HG02588 (cell line): ENCODE measurements around the gene TMEM51.

Source experiments
- ATAC-seq: cut with Tn5 transposase; IDR thresholded peaks from one replicate; pipeline ENCODE4 v1.9.1; 2021; ENCODE audit warnings: mild to moderate bottlenecking, moderate library complexity; ENCODE audit not compliant: unreplicated experiment

TMEM51 gene, protein sequence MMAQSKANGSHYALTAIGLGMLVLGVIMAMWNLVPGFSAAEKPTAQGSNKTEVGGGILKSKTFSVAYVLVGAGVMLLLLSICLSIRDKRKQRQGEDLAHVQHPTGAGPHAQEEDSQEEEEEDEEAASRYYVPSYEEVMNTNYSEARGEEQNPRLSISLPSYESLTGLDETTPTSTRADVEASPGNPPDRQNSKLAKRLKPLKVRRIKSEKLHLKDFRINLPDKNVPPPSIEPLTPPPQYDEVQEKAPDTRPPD

DNA sequence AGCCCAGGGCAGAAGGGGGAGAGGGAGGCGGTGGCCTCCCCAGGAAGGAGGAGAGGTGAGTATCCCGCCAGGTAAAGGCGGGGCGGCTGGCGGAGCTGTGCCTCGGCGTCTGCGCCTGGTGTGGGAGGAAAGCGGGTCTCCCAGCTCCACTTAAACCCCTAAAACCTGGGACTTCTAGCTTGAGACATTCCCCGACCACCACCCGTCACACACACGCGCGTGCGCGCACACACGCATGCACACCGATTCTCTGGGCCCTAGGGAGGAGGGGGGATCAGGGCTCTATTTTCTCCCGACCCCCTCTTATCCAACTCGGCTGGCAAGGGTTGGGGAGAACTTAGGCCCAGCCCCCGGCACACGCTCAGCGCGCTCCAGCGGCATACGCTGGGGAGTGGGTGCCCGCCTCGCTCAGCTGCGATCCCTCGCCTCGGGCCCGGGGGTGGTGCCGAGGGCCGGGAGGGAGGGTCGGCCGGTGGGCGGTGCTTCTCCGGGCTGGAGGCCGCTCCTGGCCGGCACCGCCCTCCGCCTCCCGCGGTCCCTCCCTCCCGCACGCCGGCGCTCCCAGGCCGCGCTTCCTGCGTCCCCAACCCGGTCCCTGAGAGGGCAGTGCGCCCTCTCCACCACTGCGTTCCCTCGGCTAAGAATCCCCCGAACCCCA is at the start of gene TMEM51:
Gene TMEM51, plus strand, starts transcription at position 564 of the 658 bp plus-strand sequence. CDS start 61,341 bp downstream, outside the sequence.
- ATAC-seq = no peak

DNA sequence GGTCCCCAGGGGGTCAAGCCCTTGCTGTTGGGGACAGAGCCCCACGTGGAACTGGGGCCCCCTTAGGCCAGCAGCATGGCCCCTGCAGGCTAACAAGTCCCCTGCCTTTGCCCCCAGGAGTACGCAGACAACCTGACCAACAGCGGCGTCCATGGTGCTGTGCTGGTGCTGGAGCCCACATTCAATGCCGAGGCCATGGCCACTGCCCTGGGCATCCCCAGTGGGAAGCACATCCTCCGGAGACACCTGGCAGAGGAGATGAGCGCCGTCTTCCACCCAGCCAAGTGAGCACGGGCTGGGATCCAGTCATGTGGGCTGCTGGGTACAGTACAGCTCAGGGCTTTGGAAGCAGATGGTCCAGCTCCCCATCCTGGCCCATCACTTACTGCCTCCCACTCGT is 49.6 kb upstream of the TMEM51 start:
- no peak for ATAC-seq

DNA sequence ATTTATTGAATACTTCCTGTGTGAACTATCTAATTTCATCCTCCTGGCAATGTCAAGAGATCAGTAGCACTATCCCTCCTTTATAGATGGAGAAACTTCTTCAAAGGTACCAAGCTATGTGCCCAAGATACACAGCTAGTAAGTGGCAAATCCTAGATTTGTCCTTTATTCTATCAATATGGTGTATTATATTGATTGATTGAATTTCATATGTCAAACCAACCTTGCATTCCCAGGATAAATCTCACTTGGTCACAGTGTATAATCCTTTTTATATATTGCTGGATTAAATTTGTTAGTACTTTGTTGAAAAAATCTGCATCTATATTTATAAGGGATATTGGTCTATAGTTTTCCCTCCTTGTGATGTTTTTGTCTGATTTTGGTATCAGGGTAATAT is 48.8 kb upstream of the TMEM51 start:
- no peak for ATAC-seq

DNA sequence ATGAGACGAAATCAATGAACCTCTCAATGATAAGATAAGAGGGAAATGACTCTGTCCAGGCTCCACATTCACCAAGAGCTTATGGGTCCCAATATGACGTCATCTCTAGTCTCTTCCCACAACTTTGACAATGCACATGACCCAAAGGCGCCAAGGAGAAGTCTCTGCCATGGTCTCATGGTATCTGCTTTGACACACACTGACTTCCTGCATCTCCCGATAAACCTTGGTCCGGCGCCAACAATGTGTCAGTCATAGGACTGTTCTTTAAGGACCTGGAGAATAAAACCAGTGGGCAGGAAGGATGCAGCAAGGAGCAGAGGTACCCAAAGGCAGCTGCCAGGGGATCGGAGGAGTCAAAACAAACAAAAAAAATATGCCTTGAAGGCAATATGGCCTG is 46.9 kb upstream of the TMEM51 start:
- ATAC-seq = no peak

DNA sequence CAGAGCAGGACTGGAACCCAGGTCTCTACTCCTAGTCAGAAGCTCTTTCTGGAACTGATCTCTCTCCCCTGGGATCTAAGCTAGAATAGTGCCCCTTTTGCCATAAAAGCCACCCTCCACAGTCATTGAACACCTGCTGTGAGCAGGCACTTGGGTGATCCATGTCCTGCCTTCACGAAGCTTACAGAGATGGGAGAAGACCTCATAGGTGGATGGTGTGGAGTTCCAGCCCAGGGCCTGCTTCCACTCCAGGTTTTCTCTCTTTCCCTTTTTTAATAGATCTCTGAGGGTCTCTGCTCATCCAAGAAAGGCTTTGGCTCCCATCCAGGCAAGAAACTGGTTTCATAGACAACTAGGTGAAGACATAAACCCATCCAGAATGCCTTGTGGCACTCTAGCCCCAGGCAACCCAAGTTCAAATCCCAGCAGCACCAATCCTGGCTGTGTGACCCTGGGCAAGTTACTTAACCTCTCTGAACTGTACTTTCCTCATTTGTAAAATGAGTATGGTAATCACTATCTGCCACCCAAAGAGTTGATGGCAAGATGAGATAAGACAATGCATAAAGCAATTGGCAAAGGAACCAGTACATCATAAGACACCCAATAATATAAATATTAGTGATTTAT is 46.4 kb upstream of the TMEM51 start:
- ATAC-seq = no peak

DNA sequence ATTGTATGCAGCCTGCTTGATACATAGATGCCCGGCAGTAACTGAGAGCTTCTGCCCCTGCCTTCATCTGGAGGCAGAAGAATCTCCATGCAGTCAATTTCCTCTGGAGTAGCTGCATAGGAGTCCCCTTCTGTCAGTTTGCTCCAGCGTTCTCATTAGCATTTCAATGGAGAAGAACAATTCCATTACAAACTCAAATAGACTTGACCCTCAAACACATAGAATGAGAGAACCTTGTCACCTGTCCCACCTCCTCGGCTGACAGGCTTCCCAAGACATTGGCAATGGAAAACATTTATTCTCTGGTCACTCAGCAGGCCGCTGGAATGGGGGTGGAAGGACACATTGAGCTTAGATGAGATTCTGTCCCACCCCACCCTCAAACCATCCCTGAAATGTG is 45.6 kb upstream of the TMEM51 start:
- ATAC-seq = no peak

DNA sequence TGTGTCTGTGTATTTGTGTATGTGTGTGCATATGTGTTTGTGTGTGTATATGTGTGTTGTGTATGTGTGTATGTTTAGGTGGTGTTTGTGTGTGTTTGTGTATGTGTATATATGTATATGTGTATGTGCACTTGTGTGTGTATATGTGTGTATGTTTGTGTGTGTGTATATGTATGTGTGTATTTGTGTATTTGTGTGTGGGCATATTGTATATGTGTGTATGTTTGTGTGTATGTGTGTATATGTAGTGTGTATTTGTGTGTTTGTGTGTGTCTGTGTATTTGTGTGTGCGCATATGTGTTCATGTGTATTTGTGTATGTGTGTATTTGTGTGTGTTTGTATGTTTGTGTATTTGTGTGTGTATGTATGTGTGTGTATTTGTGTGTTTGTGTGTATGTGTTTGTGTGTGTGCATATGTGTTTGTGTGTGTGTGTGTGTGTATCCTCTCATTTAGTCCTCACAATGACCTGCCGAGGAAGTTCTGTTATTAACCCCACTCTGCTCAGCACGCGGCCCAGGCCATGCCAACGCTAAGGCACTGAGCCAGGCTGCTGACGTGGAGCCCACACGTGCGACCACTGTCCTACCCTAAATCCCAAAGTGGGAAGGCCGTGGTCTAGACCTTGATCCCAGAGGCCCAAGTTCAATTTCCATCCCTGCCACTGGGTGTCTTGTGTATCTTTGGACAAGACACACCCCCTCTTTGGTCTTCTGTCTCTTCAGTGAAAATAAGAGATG is 43.2 kb upstream of the TMEM51 start:
- ATAC-seq = no peak

DNA sequence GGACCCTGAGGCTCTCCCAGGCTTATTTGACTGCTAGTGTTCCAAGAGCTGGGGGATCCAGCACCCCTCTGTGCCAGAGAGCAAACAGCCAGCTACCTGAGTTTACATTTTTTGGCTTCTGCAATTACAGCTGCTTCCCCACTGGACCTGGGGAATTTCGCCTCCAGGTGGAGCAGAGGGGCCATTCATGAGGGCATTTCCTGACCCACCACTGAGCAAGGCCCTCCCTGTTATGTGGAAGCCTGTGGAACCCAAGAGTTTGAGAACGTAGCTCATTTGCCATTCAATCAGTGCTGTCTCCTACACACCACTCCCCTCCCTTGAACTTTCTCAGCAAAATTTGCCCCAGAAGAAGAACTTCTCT is 42.7 kb upstream of the TMEM51 start:
- ATAC-seq = no peak

DNA sequence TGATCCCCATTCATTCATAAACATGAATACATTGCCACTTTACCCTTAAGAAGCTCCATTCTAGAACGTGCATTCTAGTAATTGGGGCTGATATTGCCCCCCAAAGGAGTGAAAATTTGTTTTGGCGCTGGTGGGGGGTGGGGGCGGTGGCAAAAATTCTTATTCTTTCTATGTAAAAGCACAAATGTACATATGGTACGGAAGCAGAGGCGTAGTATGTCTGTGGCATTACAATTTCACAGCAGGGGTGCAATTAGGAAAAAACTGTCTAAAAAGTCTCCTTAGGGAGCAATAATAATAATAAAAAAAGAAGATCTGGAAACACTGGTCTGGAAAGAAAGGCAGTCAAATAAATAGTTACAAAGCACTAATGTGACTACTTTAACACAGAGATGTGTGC is 40.4 kb upstream of the TMEM51 start:
- ATAC-seq = no peak

DNA sequence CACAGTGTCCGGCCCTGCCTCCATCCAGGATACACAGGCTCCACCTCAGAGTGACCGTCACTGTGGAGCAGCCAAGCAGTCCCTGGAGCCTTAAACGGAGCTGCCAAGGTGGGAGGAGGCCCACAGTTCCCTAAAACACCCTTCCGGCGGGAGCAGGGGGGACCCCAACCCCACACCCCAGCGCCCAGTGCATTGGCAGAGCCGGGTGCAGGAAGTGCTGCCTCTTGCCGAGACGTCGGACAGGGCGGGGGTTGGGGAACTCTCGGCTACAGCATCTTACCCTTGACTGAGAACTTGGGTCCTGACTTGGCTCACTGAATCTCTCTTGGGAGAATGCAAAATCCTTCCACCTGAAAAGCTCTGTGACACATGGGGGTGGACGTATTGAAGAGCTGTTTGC is 38.7 kb upstream of the TMEM51 start:
- no peak for ATAC-seq

DNA sequence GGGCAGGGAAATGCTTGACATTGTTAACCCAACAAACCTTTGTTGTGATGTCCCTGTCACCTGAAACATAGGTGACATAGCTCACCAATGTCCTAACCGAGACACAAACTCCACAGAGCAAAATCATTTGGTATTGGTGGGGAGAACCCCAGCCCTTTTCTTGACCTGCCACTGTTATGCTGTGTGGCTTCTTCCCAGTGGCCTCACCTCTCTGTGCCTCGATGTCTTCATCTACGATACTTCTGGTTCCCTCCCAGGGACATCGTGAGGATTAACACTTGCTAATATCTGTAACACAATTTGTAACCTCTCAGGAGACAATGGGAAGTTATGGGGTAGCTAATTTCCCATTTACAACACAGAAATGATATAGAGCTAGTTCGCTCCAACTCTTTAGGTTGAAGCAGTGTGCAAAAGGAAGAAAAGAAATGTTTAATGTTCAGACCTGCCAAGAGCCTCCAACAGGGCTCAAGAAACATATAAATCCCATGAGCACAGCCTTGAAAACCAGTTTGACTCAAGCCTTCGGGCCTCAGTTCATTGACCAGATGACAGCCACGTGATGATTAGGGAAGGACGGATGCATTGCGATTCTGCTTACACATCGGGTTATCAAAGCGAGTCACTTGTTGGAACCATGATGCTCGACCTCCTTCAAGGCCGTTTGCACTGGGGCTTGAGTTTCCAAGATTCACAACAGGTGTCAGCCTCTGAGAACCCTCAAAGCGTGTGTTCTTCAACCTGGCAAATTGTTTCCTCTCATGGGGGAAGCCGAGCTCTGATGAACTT is 37.8 kb upstream of the TMEM51 start:
- no peak for ATAC-seq

DNA sequence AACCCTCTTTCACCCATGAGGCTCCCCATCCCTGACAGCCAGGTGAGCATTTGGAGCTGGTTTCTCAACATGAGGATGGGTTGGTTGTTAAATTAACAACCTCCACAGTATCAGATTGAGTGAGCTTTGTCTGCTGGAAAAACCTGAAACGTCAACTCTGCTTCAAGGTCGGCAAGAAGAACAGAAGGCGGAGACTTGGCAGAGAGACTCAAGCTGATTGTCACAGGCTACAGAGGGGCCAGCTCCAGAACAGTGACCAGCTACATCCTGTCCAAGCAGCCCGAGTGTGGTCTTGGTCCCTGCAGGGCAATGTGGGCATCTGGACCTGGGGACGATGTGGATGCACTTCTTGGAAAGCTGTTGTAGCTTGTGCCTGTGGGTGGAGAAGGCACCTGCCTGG is 36.6 kb upstream of the TMEM51 start:
- ATAC-seq = no peak

DNA sequence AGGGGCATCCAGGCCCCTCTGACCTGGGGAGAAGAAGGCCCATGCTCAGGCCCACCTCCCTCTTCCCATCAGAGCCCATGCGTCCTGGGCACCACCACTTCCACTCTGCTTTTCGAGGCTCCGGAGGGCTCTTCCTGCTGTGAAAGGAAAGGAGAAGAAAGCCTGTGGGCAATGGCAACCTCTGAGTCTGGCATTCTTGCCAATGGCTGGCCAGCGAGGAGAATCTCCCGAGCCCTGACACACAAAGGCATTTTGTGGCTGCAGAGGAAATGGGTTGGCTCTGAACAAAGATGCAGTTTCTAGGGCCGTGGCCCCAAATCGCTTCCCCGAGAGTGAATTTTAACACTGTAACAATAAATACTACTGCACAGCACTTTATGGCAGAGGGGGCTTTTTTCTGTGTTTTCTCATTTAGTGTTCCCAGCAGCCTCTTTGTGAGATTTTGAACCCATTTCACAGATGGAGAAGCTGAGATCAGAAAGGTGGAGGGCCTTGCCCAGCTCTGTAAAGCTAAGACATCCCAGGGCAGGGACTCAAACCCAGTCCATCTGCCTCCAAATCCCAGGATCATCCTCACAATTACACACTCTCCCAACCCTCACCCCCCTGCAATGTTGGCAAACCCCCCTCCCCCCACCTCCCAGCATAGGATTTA is 35.7 kb upstream of the TMEM51 start:
- ATAC-seq = no peak

DNA sequence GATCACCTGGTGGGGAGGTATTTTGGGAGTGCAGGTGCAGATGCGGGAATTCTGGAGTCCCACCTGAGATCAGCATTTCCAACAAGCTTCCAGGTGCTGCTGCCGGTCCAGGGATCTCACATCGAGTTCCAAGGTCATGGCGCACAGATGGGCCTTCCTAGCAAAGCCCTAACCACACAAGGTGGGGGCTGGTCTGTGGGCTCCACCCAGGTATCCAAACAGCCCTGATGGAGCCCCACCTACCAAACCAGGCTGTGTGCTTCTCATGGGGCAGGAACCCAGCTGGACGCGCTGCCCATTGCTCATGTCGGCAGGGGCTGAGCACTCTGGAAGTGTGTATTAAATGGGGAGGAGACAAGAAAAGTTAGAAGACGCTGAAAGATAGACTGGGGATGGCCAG is 35.0 kb upstream of the TMEM51 start:
- ATAC-seq = no peak

DNA sequence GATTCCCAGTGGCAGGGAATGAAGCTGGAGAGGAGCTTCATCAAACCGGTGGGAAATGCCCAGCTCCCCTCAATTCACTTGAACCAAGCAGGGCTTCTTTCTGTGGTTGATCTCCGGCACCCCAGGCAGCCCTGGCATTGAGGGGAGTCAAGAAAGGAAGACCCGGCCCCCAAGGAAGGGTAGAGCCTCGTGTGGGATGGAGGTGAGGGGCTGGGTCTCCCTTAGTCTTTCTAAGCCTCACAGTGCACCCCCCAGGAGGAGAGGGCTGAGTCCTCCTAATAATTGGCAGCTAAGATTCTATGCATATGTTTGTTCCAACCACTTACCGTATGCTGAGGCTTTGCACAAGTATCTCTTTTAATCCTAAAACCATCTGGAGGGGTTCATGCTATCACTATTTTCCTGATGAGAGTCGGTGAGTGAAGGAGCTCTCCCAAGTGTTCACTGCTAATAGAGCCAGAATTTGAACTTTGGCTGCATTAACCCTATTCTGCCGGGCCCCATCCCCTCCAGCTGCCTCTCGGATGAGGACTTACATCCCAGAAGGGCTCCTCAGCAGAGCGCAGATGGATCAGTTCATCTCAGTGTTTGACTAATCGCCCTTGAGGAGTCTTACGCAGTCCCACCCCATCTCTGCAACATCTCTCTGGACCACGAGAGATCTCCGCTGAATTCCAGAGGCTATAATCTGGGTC is 33.1 kb upstream of the TMEM51 start:
- no peak for ATAC-seq

DNA sequence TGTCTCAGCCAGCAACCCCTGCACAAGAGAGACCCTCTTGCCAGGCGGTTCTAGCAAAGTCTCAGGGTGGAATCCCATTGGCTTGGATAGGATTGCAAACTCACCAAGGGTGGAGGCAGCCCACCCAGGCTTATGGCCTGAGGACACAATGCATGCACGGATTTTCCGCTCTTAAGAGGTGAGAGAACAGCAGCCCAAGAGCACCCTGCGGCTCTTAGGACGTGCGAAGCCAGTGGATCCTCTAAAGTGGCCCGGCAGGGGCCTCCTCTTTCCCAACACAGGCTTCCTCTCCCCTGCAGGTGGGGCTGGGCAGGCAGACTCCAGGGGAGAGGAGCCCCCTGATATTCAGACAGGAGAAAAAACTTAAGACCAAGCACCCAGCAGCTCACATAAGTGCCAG is 31.2 kb upstream of the TMEM51 start:
- ATAC-seq = no peak

DNA sequence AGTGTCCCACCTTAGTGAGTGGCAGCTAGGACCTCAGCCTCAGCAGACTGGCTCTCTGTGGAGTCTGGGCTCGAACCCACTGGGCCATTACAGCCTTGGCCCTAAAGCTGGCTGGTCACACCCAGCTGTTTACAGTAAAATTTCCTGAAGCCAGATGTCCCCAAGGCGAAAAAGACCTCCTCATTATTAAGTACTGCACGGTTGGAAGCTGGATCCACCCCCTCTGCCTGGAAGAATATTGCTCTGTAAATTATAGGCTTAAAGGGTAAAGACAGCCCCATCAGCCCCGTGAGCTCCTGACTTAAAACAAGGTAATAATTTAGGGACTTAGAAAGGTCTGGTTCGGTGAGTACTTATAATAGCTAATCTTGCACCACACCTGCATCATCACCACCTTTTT is 30.3 kb upstream of the TMEM51 start:
- ATAC-seq = no peak

DNA sequence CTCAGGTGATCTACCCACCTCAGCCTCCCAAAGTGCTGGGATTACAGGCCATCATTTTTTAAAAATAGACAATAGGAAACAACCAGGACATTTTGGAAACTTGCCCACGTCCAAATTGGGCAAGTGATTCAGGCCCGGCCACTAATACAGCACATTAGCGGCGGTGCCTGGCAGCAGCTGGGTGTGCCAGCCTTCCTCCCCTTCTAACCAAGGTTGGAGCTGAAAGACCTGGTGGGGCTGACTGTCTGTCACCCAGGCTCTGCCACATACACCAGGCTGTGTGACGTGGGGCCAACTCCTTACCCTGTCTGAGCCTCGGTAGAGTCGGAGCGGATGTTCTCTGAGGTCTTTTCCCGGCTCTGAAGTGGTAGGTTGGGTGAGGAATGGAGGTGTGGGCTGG is 29.6 kb upstream of the TMEM51 start:
- no peak for ATAC-seq

DNA sequence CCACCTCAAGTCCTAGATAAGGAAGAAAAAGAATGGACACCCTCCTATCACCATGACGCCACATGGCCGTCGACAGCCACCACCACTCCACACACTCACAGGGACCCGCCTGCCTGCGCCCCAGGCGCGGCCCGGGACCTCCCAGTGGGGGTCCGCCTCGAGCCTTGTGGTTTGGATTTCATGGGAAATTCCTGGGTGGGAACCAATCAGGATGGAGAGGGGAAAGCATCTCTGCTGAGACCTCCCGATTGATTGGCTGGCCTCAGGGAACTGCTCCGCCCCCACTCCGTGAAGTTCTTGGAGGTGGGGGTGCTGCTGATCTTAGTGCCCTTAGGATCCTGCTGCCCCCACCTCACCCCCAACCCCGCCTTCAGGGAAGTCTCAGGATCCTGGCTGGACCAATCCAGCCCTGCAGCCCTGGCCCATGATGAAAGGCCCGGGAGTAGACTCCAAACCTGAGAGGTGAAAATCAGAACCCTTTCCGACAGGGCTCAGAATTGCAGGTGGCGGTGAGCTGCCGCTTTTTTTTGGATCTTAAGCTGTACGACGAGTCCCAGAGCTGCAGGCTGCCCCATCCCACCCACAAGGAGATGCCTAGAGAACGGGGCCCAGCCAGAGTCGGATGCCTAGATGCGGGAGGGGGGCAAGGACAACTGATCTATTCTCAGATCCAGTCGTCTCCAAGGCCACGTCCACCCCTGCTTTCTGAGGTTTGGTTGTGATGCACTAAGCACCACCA is 29.0 kb upstream of the TMEM51 start:
- ATAC-seq = no peak
